WTC11 (cell line): Measurements from ENCODE around the gene PAQR8.

Experiments
- CREB1 ChIP-seq: sonication (generic); formaldehyde crosslinking; IDR thresholded peaks from 2 replicates; pipeline ENCODE4 v1.8.0; 2023; ENCODE audit warnings: mild to moderate bottlenecking, missing genetic modification reagents
- CTCF ChIP-seq: fragments of 200-600 bp; IDR thresholded peaks from 2 replicates; pipeline ENCODE4 v1.8.0; 2022; ENCODE audit warnings: antibody characterized with exemption
- FOXP4 ChIP-seq: sonication (generic); formaldehyde crosslinking; IDR thresholded peaks from 2 replicates; pipeline ENCODE4 v1.8.0; 2022; ENCODE audit warnings: mild to moderate bottlenecking, missing genetic modification reagents
- GABPB1 ChIP-seq: sonication (generic); formaldehyde crosslinking; IDR thresholded peaks from 2 replicates; pipeline ENCODE4 v1.8.1; 2023; ENCODE audit warnings: mild to moderate bottlenecking, missing genetic modification reagents
- GRHL2 ChIP-seq: fragments of 250-450 bp; sonication (Bioruptor Pico); IDR thresholded peaks from 2 replicates; pipeline ENCODE4 v1.8.0; 2022; ENCODE audit warnings: mild to moderate bottlenecking, moderate library complexity; ENCODE audit not compliant: insufficient replicate concordance, severe bottlenecking
- HMGXB4 ChIP-seq: sonication (generic); formaldehyde crosslinking; IDR thresholded peaks from 2 replicates; pipeline ENCODE4 v1.8.1; 2023; ENCODE audit warnings: mild to moderate bottlenecking, moderate library complexity, missing genetic modification reagents
- MAX ChIP-seq: sonication (generic); formaldehyde crosslinking; IDR thresholded peaks from 2 replicates; pipeline ENCODE4 v1.8.0; 2022; ENCODE audit warnings: mild to moderate bottlenecking, missing genetic modification reagents
- MYBL2 ChIP-seq: sonication (generic); formaldehyde crosslinking; IDR thresholded peaks from 2 replicates; pipeline ENCODE4 v1.8.1; 2023; ENCODE audit warnings: mild to moderate bottlenecking, moderate library complexity, missing genetic modification reagents
- NFYB ChIP-seq: sonication (generic); formaldehyde crosslinking; conservative IDR thresholded peaks from 2 replicates; pipeline ENCODE4 v1.8.0; 2022; ENCODE audit warnings: low read depth, missing genetic modification reagents
- NR2C2 ChIP-seq: sonication (generic); formaldehyde crosslinking; IDR thresholded peaks from 2 replicates; pipeline ENCODE4 v1.8.0; 2022; ENCODE audit warnings: mild to moderate bottlenecking, missing genetic modification reagents
- SP1 ChIP-seq: sonication (generic); formaldehyde crosslinking; conservative IDR thresholded peaks from 2 replicates; pipeline ENCODE4 v1.8.1; 2022; ENCODE audit warnings: missing genetic modification reagents
- ZBTB43 ChIP-seq: sonication (generic); formaldehyde crosslinking; IDR thresholded peaks from 2 replicates; pipeline ENCODE4 v1.8.1; 2023; ENCODE audit warnings: mild to moderate bottlenecking, missing genetic modification reagents
- ZNF219 ChIP-seq: sonication (generic); formaldehyde crosslinking; IDR thresholded peaks from 2 replicates; pipeline ENCODE4 v1.8.0; 2023; ENCODE audit warnings: missing genetic modification reagents, mild to moderate bottlenecking, borderline replicate concordance

- TF ChIP-seq NR2C2 (CRISPR knock-in tag) (no peak), MAX (CRISPR knock-in tag) (no peak), SP1 (no peak), CTCF (no peak), FOXP4 (no peak), CREB1 (no peak), GRHL2 (CRISPR knock-in tag) (no peak), HMGXB4 (CRISPR knock-in tag) (no peak), ZNF219 (CRISPR knock-in tag) (no peak), MYBL2 (CRISPR knock-in tag) (no peak), GABPB1 (no peak), NFYB (CRISPR knock-in tag) (no peak), ZBTB43 (CRISPR knock-in tag) (no peak)
These were observed 33.7 kb upstream of the PAQR8 start for GRCh38 chr6:52328303-52328662.
